AG09319 (cell line): Measurements from ENCODE around the gene GNAI1.
A peak's percentile ranks its signal among the peaks of the same experiment; 100 is the strongest.

ENCODE experiments used
- DNase-seq: peaks from one replicate; pipeline ENCODE4 v3.0.0-alpha.2; 2010; ENCODE audit warnings: low read depth; ENCODE audit errors: extremely low read depth
- CTCF ChIP-seq: IDR thresholded peaks from 2 replicates; pipeline ENCODE4 v1.5.1; 2011; ENCODE audit warnings: low read depth, mild to moderate bottlenecking, inconsistent platforms, low read length, moderate library complexity

GNAI1 gene

GRCh38 chr7:80208700-80209099, 74.1 kb downstream of the GNAI1 start:
- TF ChIP-seq CTCF: no peak
- no peak for DNase-seq

DNA sequence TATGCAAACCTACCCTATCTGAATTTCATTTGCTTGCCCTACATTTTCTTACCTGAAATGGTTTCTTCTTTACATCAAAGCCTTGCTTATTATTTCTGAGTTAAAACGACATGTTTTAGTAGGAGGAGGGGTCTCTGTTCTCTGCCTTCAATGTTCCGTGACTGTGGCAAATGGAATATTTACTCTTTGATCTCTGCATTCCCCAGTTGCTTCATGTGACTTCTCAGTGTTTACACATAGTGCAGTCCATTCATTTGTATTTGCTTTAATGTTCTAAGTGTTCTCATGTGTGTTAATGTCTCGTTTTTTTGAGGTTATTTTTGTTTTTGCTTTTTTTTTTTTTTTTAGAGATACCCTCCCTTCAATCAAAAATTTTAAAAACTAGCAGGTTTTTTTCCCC, 75.8 kb downstream of the GNAI1 start:
- no peak for TF ChIP-seq CTCF
- DNase-seq: no peak

- DNase-seq: no peak
- TF ChIP-seq CTCF: no peak
Measured at GRCh38 chr7:80213814-80214213, 79.2 kb downstream of the GNAI1 start.

- no peak for TF ChIP-seq CTCF
- no peak for DNase-seq
Measured at GRCh38 chr7:80215734-80216133, 81.1 kb downstream of the GNAI1 start.

DNA sequence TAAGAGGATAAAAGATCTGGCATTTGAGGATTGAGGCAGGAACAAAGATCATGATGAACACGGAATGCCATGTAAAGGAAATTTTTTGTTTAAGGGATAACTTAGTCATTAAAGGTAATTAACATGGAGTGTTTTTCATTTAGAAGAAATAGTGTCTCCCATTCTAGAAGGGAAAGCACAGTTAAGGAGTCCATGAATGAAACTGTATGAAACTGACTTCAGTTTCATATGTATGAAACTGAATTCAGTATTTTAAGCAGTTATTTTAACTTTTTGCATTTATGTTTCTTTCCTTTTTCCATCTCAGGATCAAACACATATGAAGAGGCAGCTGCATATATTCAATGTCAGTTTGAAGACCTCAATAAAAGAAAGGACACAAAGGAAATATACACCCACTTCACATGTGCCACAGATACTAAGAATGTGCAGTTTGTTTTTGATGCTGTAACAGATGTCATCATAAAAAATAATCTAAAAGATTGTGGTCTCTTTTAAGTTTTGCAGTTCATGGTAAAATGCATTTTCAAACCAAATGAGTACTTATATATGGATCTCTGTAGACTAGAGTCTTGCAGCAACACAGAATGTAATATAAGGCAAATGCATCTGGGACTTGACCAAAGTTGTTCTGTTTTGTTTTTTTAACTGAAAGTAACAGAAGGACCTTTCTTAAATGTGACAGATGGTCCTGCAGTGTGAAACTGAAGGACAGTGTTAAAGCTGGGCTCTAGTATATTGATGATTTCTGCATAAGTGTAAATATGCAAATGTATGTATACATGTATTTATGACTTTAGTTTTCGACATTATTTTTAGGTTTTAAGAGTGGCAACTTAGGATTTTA, 82.6 kb downstream of the GNAI1 start:
- DNase-seq: no peak
- no peak for TF ChIP-seq CTCF

DNA sequence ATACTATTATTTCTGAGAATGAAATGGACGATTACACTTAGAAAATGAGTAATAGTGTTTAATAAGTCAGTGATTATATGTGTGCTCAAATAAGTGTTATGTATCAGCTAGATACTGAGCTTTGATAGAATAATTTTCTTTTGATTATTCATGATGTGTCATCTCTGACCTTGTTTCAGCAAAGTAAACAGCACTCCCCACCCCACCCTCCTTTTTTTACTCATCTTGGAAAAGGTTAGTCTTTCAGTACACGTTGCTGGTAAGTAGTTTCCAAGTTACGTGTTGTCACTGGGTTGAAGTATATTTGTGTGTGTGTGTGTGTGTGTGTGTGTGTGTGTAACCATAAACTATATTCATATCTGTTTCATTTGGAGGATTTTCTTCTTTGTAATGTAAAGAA, 84.1 kb downstream of the GNAI1 start:
- peak; percentile 36 for DNase-seq
- TF ChIP-seq CTCF: no peak

DNA sequence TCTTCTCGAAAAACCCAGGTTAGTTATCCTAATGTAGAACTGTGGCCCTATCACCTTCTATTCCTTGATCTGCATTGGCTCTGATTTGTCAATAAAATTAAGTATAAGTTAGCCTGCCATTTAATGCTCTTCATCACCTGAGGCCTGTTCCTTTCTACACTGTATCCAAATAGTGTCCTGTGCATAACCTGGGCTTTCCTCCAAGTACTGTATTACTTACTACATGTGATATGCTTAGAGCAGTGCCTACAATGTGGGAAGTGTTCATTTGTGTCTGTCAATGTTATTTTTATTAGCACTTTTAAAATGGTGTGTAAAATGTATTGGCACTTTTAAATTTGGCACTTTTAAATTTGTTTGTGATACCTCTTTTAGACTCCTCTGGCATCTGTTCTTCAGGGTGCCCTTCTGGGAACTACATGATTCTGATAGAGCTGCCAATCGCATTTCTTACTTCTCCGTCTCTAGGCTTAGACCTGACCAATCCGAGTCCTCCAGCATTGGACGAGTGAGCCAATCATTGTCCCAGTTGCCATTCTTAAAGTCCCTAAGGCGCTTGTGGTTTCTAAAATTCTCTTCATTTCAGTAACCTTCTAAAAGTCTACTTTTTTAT, 85.5 kb downstream of the GNAI1 start:
- no peak for TF ChIP-seq CTCF
- DNase-seq: no peak
